ENCODE data around the gene CD79B. TPM values are rescaled to one million over a fixed set of nuclear protein-coding genes. Genes with fewer than 3 reads are reported as not detected.

Gene CD79B
- total RNA-seq, 1 experiment from 2014 or later = 0.59 TPM

- ATAC-seq = no peak
- Histone ChIP-seq H3K4me2 (ENCODE audit: low read length) (no peak overlapping the region), H3K9me2 (ENCODE audit: insufficient read depth) (no peaks in the 10 kb centered on the region), H3K9ac (ENCODE audit: low read length) (no peak overlapping the region), H3K9me3 (ENCODE audit: control insufficient read depth in 1 of 2, insufficient read depth in 1 of 2, low read depth in 1 of 2, low read length in 2 of 2) (no peaks in the 10 kb centered on the region), H4K20me1 (ENCODE audit: insufficient read depth) (no peaks in the 10 kb centered on the region), H2AFZ (ENCODE audit: low read depth, low read length, poor library complexity, severe bottlenecking) (no peak overlapping the region), H3K4me3 (replicated peaks in 1 of 2; ENCODE audit: low read depth in 1 of 2, low read length in 2 of 2) (no peak overlapping the region), H3K36me3 (ENCODE audit: control insufficient read depth in 1 of 2, insufficient read depth in 2 of 2, low read length in 2 of 2) (no peaks in the 10 kb centered on the region), H3K4me1 (ENCODE audit: control insufficient read depth in 1 of 2, insufficient read depth in 2 of 2, low read length in 2 of 2) (peaks cover 0 to 7% of the 10 kb centered on the region in 2 experiments; a peak in 3 of 4 replicates), H3K27me3 (ENCODE audit: insufficient read depth, low read length) (no peaks in the 10 kb centered on the region), H3K27ac (ENCODE audit: low read depth, low read length) (no peak overlapping the region), H3K79me2 (ENCODE audit: insufficient read depth, low read length) (no peaks in the 10 kb centered on the region)
- no peak for DNase-seq (ENCODE audit: low read depth, low spot score)
- intact Hi-C loops (cut with micrococcal nuclease) = no loop called here
- ChIA-PET POLR2A (no interaction called here), CTCF (interaction anchor here (0.6 to 1.5 kb wide), 5 partner anchors 11 to 1218 kb away, joined by 3 to 6 read pairs (median 5); no protein-coding TSS in a partner anchor), RAD21 (ENCODE audit: low non-redundant PET in 1 of 2, low total read pairs in 2 of 2, uncharacterized antibody in 2 of 2, unreplicated experiment in 2 of 2) (no interaction called here)
- TF ChIP-seq ZNF274 (IDR thresholded peaks at IDR 0.05; ENCODE audit: low read depth, low read length) (no peak), TCF7L2 (IDR thresholded peaks at IDR 0.05; ENCODE audit: borderline replicate concordance, extremely low read depth, insufficient read depth, insufficient read length) (no peak), ZBTB33 (IDR thresholded peaks at IDR 0.05; ENCODE audit: extremely low read depth, insufficient replicate concordance, low read length) (no peak), FOSL1 (IDR thresholded peaks at IDR 0.05; ENCODE audit: low read depth) (no peak), SP1 (IDR thresholded peaks at IDR 0.05; ENCODE audit: low read depth) (no peak), ATF3 (IDR thresholded peaks at IDR 0.05) (no peak), ZFX (IDR thresholded peaks at IDR 0.05) (no peak), CTCF (IDR thresholded peaks at IDR 0.05 in 2 of 3, conservative IDR thresholded peaks at IDR 0.05 in 1 of 3; ENCODE audit: borderline replicate concordance in 1 of 3, insufficient read depth in 1 of 3, low read depth in 2 of 3, low read length in 2 of 3) (no peak), POLR2AphosphoS5 (IDR thresholded peaks at IDR 0.05; ENCODE audit: low read depth, low read length) (no peak), JUND (IDR thresholded peaks at IDR 0.05) (no peak), EGR1 (IDR thresholded peaks at IDR 0.05; ENCODE audit: low read depth) (no peak), RAD21 (IDR thresholded peaks at IDR 0.05; ENCODE audit: low read depth) (no peak), POLR2A (IDR thresholded peaks at IDR 0.05; ENCODE audit: borderline replicate concordance, extremely low read depth, insufficient read depth, insufficient read length) (no peak)
- no TSS peak for BruUV-seq (replicated peaks)
Measured at GRCh38 chr17:63880706-63881105, 51.4 kb downstream of the CD79B start.

Other genes with a start within 250 kb of the CD79B start
- gene LIMD2, start 232.2 kb downstream of the CD79B start, total RNA-seq (2021; ENCODE audit: unreplicated experiment) = 8.4 TPM
- gene STRADA, start 190.5 kb downstream of the CD79B start, total RNA-seq (2021; ENCODE audit: unreplicated experiment) = 38.0 TPM
- gene CCDC47, start 158.7 kb downstream of the CD79B start, total RNA-seq (2021; ENCODE audit: unreplicated experiment) = 117 TPM
- 174 TPM for gene DDX42, start 158.2 kb downstream of the CD79B start, total RNA-seq (2021; ENCODE audit: unreplicated experiment)
- gene PSMC5, start 104.9 kb downstream of the CD79B start, total RNA-seq (2021; ENCODE audit: unreplicated experiment) = 193 TPM
- gene FTSJ3, start 104.7 kb downstream of the CD79B start, total RNA-seq (2021; ENCODE audit: unreplicated experiment) = 70.9 TPM
- gene SMARCD2, start 89.6 kb downstream of the CD79B start, total RNA-seq (2021; ENCODE audit: unreplicated experiment) = 168 TPM
- not detected for gene CSH2, start 58.7 kb downstream of the CD79B start, total RNA-seq (2021; ENCODE audit: unreplicated experiment)
- not detected for gene GH2, start 50.4 kb downstream of the CD79B start, total RNA-seq (2021; ENCODE audit: unreplicated experiment)
- not detected for gene CSH1, start 35.8 kb downstream of the CD79B start, total RNA-seq (2021; ENCODE audit: unreplicated experiment)
- gene CSHL1, start 21.1 kb downstream of the CD79B start, total RNA-seq (2021; ENCODE audit: unreplicated experiment) = not detected
- gene GH1, start 13.5 kb downstream of the CD79B start, total RNA-seq (2021; ENCODE audit: unreplicated experiment) = not detected
- 2.7 TPM for gene SCN4A, start 40.6 kb upstream of the CD79B start, total RNA-seq (2021; ENCODE audit: unreplicated experiment)
- gene PRR29, start 66.0 kb upstream of the CD79B start, total RNA-seq (2021; ENCODE audit: unreplicated experiment) = not detected
- 0.61 TPM for gene ICAM2, start 88.3 kb upstream of the CD79B start, total RNA-seq (2021; ENCODE audit: unreplicated experiment)
- 28.2 TPM for gene ERN1, start 197.8 kb upstream of the CD79B start, total RNA-seq (2021; ENCODE audit: unreplicated experiment)

Data from HCT116 (cell line).